GM23338 (cell line): ENCODE results near the gene SLC13A5. TPM values are rescaled to one million over a fixed set of nuclear protein-coding genes. Genes with fewer than 3 reads are reported as not detected.

Experiments
- ATAC-seq: fragments of 200-7000 bp; cut with Tn5 transposase; 3 replicates; pipeline ENCODE4 v1.9.1; 2020
- DNase-seq: peaks from one replicate; pipeline ENCODE4 v3.0.0-alpha.2; 2015; ENCODE audit warnings: low spot score
- H2AFZ ChIP-seq: fragments of 200-600 bp; sonication (generic); 2 replicates; pipeline ENCODE4 v1.8.0; 2016; ENCODE audit warnings: antibody characterized with exemption, mild to moderate bottlenecking, moderate library complexity
- H3F3A ChIP-seq: fragments of 200-600 bp; sonication (generic); replicated peaks from 2 replicates; pipeline ENCODE4 v1.8.0; 2017; ENCODE audit warnings: antibody characterized with exemption, mixed run types, low read depth
- H3K27ac ChIP-seq: fragments of 200-600 bp; sonication (generic); 2 replicates; pipeline ENCODE4 v1.6.1; 2016; ENCODE audit warnings: low read depth
- H3K27me3 ChIP-seq: fragments of 200-600 bp; sonication (generic); 2 replicates; pipeline ENCODE4 v1.8.0; 2016; ENCODE audit warnings: mild to moderate bottlenecking, mixed run types, moderate library complexity; ENCODE audit not compliant: insufficient read depth
- H3K36me3 ChIP-seq: fragments of 200-600 bp; sonication (generic); 2 replicates; pipeline ENCODE4 v1.8.0; 2016; ENCODE audit warnings: mild to moderate bottlenecking; ENCODE audit not compliant: insufficient read depth
- H3K4me1 ChIP-seq: fragments of 200-600 bp; sonication (generic); 2 replicates; pipeline ENCODE4 v1.8.0; 2016; ENCODE audit warnings: mild to moderate bottlenecking, moderate library complexity; ENCODE audit not compliant: insufficient read depth
- H3K4me2 ChIP-seq: fragments of 200-600 bp; sonication (generic); 2 replicates; pipeline ENCODE4 v1.7.1; 2017; ENCODE audit warnings: mixed run types
- H3K4me3 ChIP-seq: fragments of 200-600 bp; sonication (generic); 2 replicates; pipeline ENCODE4 v1.6.1; 2016; ENCODE audit warnings: mixed run types
- H3K79me2 ChIP-seq: fragments of 200-600 bp; sonication (generic); replicated peaks from 2 replicates; pipeline ENCODE4 v1.8.0; 2017; ENCODE audit warnings: mild to moderate bottlenecking; ENCODE audit not compliant: insufficient read depth
- H3K9me2 ChIP-seq: fragments of 200-600 bp; sonication (generic); 2 replicates; pipeline ENCODE4 v1.8.0; 2017; ENCODE audit not compliant: insufficient read depth
- H4K20me1 ChIP-seq: fragments of 200-600 bp; sonication (generic); replicated peaks from 2 replicates; pipeline ENCODE4 v1.8.0; 2017; ENCODE audit warnings: mild to moderate bottlenecking; ENCODE audit not compliant: insufficient read depth
- H3K27ac Mint-ChIP-seq: 2 replicates; pipeline ENCODE4 v1.8.0; 2020; ENCODE audit warnings: inconsistent platforms, mild to moderate bottlenecking, moderate library complexity, mixed read lengths
- H3K27me3 Mint-ChIP-seq: 3 replicates; pipeline ENCODE4 v1.8.0; 2022; ENCODE audit warnings: low read depth, mild to moderate bottlenecking, moderate library complexity, mixed read lengths, inconsistent platforms; ENCODE audit not compliant: insufficient read depth, poor library complexity
- H3K36me3 Mint-ChIP-seq: 3 replicates; pipeline ENCODE4 v1.8.0; 2021; ENCODE audit warnings: low read depth, mild to moderate bottlenecking, inconsistent platforms, moderate library complexity, mixed read lengths
- H3K4me1 Mint-ChIP-seq: 3 replicates; pipeline ENCODE4 v1.8.0; 2020; ENCODE audit warnings: mild to moderate bottlenecking, inconsistent platforms, mixed read lengths
- H3K4me3 Mint-ChIP-seq: 3 replicates; pipeline ENCODE4 v1.8.0; 2021; ENCODE audit warnings: moderate library complexity, mild to moderate bottlenecking, inconsistent platforms, mixed read lengths
- H3K9me3 Mint-ChIP-seq: 3 replicates; pipeline ENCODE4 v1.8.0; 2020; ENCODE audit warnings: moderate library complexity, mild to moderate bottlenecking, inconsistent platforms, mixed read lengths
- CREB1 ChIP-seq: fragments of 250-450 bp; sonication (Bioruptor Pico); IDR thresholded peaks from 2 replicates; pipeline ENCODE4 v1.5.0; 2020; ENCODE audit warnings: low read depth, mild to moderate bottlenecking, moderate library complexity
- EZH2 ChIP-seq: fragments of 200-600 bp; sonication (generic); IDR thresholded peaks from one replicate; pipeline ENCODE4 v1.8.0; 2017; ENCODE audit warnings: antibody characterized with exemption, mild to moderate bottlenecking, low read depth; ENCODE audit not compliant: unreplicated experiment
- EZH2phosphoT487 ChIP-seq: fragments of 200-600 bp; sonication (generic); IDR thresholded peaks from one replicate; pipeline ENCODE4 v1.8.1; 2018; ENCODE audit warnings: antibody characterized with exemption; ENCODE audit not compliant: unreplicated experiment
- JUNB ChIP-seq: IDR thresholded peaks from one replicate; pipeline ENCODE4 v1.6.1; 2016; ENCODE audit warnings: antibody characterized with exemption; ENCODE audit not compliant: unreplicated experiment
- POLR2AphosphoS5 ChIP-seq: IDR thresholded peaks from 2 replicates; pipeline ENCODE4 v1.6.1; 2016; ENCODE audit warnings: antibody characterized with exemption, low read depth
- STAT1 ChIP-seq: IDR thresholded peaks from one replicate; pipeline ENCODE4 v1.6.1; 2016; ENCODE audit warnings: antibody characterized with exemption; ENCODE audit not compliant: unreplicated experiment
- ZNF114 ChIP-seq: fragments of 250-450 bp; sonication (Bioruptor Pico); IDR thresholded peaks from 2 replicates; pipeline ENCODE4 v1.5.0; 2020; ENCODE audit warnings: mild to moderate bottlenecking, moderate library complexity
- ZNF331 ChIP-seq: fragments of 250-450 bp; sonication (Bioruptor Pico); IDR thresholded peaks from 2 replicates; pipeline ENCODE4 v1.5.0; 2020; ENCODE audit warnings: low read depth, mild to moderate bottlenecking, moderate library complexity
- polyA plus RNA-seq: library from polyadenylated mRNA; unstranded; fragments of >200 nt; fragmentation: Nextera tagmentation; extraction: Ambion mirVana; gene quantifications from 2 replicates; pipeline ENCODE4 v1.2.1, GENCODE V29; 2016
- total RNA-seq: library from RNA; depleted of rRNA; stranded (reverse); fragments of >200 nt; shearing (Covaris generic); gene quantifications from 2 replicates; pipeline ENCODE4 v1.2.3, GENCODE V29; 2014
- TF ChIP-seq, protein P1 (sequence below): IDR thresholded peaks from 2 replicates; pipeline ENCODE4 v1.6.1; 2016; ENCODE audit warnings: antibody characterized with exemption
- TF ChIP-seq, protein P2 (sequence below): fragments of 250-450 bp; sonication (Bioruptor Pico); IDR thresholded peaks from 2 replicates; pipeline ENCODE4 v1.5.0; 2020; ENCODE audit warnings: mild to moderate bottlenecking, moderate library complexity
- TF ChIP-seq, protein P3 (sequence below), 2 experiments: fragments of 200-600 bp in 1 of 2; sonication (generic) in 1 of 2; conservative IDR thresholded peaks; 2 replicates each; pipeline versions ENCODE4 v1.5.1 to v1.6.1; 2016 to 2017; ENCODE audit warnings: antibody characterized with exemption in 2 of 2, low read depth in 2 of 2, mild to moderate bottlenecking in 2 of 2, moderate library complexity in 1 of 2
- TF ChIP-seq, protein P4 (sequence below): IDR thresholded peaks from one replicate; pipeline ENCODE4 v1.6.1; 2018; ENCODE audit warnings: antibody characterized with exemption; ENCODE audit not compliant: unreplicated experiment

SLC13A5 gene
- total and polyA plus RNA-seq, 2 experiments from 2014 or later = 1.2 to 2.3 TPM

DNA sequence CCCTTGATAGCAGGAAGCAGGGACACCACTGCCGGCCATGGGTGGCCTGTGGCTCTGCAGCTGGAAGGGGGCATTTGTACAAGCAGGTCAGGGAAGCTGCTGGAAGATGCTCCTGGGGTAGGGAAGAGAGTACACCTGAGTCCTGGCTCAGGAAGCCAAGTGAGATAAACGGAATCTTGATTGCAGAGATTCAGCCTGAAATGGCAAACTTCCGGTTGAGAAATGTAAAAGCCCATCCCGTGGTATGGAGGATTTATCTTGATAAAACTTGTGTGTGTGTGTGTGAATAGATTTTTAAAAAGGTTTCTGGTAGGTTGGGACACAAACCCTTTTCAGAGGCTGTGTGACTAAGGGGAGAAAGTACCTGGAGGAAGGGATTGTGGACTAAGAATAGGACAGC, 32.0 kb downstream of the SLC13A5 start (continued):
- TF ChIP-seq, protein P1, sequence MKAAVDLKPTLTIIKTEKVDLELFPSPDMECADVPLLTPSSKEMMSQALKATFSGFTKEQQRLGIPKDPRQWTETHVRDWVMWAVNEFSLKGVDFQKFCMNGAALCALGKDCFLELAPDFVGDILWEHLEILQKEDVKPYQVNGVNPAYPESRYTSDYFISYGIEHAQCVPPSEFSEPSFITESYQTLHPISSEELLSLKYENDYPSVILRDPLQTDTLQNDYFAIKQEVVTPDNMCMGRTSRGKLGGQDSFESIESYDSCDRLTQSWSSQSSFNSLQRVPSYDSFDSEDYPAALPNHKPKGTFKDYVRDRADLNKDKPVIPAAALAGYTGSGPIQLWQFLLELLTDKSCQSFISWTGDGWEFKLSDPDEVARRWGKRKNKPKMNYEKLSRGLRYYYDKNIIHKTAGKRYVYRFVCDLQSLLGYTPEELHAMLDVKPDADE = no peak
- no peak for TF ChIP-seq POLR2AphosphoS5
- no peak for TF ChIP-seq ZNF331 (CRISPR knock-in tag)

DNA sequence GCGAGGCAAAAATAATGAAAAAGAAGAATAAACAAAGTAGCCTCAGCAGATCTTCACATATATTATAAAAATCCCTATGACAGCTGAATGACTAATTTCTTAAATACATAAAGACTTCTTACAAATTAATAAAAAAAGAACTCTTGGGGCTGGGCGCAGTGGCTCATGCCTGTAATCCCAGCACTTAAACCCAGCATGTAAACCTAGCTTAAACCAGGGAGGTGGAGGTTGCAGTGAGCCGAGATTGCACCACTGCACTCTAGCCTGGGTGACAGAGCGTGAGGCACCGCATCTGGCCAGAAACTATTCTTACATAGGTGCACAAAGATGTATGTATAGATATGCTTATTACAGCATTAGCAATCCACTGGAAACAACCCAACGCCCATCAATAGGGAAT, 33.9 kb downstream of the SLC13A5 start:
- no peaks in the 10 kb centered on the region for H3K27me3 Mint-ChIP-seq
- ATAC-seq (no peak), DNase-seq (no peak)
- no peaks in the 10 kb centered on the region for H3K36me3 Mint-ChIP-seq
- Histone ChIP-seq H3K9me2 (no peaks in the 10 kb centered on the region), H3K36me3 (no peaks in the 10 kb centered on the region), H3K4me2 (no peak overlapping the region), H3K27me3 (no peaks in the 10 kb centered on the region), H3K4me1 (no peaks in the 10 kb centered on the region; the same call in 1 of the 2 replicates), H3K4me3 (no peak overlapping the region), H3K79me2 (no peaks in the 10 kb centered on the region), H4K20me1 (no peaks in the 10 kb centered on the region), H3K27ac (no peak overlapping the region), H2AFZ (no peak overlapping the region), H3F3A (no peaks in the 10 kb centered on the region)
- H3K27ac Mint-ChIP-seq = no peak overlapping the region
- no peak overlapping the region for H3K4me3 Mint-ChIP-seq
- no peaks in the 10 kb centered on the region; the same call in 2 of the 3 replicates for H3K9me3 Mint-ChIP-seq
- H3K4me1 Mint-ChIP-seq = peaks cover 2% of the 10 kb centered on the region; the same call in 1 of the 3 replicates
- TF ChIP-seq, protein P2, sequence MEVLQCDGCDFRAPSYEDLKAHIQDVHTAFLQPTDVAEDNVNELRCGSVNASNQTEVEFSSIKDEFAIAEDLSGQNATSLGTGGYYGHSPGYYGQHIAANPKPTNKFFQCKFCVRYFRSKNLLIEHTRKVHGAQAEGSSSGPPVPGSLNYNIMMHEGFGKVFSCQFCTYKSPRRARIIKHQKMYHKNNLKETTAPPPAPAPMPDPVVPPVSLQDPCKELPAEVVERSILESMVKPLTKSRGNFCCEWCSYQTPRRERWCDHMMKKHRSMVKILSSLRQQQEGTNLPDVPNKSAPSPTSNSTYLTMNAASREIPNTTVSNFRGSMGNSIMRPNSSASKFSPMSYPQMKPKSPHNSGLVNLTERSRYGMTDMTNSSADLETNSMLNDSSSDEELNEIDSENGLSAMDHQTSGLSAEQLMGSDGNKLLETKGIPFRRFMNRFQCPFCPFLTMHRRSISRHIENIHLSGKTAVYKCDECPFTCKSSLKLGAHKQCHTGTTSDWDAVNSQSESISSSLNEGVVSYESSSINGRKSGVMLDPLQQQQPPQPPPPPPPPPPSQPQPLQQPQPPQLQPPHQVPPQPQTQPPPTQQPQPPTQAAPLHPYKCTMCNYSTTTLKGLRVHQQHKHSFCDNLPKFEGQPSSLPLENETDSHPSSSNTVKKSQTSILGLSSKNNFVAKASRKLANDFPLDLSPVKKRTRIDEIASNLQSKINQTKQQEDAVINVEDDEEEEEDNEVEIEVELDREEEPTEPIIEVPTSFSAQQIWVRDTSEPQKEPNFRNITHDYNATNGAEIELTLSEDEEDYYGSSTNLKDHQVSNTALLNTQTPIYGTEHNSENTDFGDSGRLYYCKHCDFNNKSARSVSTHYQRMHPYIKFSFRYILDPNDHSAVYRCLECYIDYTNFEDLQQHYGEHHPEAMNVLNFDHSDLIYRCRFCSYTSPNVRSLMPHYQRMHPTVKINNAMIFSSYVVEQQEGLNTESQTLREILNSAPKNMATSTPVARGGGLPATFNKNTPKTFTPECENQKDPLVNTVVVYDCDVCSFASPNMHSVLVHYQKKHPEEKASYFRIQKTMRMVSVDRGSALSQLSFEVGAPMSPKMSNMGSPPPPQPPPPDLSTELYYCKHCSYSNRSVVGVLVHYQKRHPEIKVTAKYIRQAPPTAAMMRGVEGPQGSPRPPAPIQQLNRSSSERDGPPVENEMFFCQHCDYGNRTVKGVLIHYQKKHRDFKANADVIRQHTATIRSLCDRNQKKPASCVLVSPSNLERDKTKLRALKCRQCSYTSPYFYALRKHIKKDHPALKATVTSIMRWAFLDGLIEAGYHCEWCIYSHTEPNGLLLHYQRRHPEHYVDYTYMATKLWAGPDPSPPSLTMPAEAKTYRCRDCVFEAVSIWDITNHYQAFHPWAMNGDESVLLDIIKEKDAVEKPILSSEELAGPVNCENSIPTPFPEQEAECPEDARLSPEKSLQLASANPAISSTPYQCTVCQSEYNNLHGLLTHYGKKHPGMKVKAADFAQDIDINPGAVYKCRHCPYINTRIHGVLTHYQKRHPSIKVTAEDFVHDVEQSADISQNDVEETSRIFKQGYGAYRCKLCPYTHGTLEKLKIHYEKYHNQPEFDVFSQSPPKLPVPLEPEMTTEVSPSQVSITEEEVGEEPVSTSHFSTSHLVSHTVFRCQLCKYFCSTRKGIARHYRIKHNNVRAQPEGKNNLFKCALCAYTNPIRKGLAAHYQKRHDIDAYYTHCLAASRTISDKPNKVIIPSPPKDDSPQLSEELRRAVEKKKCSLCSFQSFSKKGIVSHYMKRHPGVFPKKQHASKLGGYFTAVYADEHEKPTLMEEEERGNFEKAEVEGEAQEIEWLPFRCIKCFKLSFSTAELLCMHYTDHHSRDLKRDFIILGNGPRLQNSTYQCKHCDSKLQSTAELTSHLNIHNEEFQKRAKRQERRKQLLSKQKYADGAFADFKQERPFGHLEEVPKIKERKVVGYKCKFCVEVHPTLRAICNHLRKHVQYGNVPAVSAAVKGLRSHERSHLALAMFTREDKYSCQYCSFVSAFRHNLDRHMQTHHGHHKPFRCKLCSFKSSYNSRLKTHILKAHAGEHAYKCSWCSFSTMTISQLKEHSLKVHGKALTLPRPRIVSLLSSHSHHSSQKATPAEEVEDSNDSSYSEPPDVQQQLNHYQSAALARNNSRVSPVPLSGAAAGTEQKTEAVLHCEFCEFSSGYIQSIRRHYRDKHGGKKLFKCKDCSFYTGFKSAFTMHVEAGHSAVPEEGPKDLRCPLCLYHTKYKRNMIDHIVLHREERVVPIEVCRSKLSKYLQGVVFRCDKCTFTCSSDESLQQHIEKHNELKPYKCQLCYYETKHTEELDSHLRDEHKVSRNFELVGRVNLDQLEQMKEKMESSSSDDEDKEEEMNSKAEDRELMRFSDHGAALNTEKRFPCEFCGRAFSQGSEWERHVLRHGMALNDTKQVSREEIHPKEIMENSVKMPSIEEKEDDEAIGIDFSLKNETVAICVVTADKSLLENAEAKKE (CRISPR knock-in tag) = no peak
- TF ChIP-seq JUNB (no peak), EZH2phosphoT487 (no peak), CREB1 (CRISPR knock-in tag) (no peak), ZNF331 (CRISPR knock-in tag) (no peak), ZNF114 (CRISPR knock-in tag) (no peak), EZH2 (no peak), STAT1 (no peak)
- TF ChIP-seq, protein P3, sequence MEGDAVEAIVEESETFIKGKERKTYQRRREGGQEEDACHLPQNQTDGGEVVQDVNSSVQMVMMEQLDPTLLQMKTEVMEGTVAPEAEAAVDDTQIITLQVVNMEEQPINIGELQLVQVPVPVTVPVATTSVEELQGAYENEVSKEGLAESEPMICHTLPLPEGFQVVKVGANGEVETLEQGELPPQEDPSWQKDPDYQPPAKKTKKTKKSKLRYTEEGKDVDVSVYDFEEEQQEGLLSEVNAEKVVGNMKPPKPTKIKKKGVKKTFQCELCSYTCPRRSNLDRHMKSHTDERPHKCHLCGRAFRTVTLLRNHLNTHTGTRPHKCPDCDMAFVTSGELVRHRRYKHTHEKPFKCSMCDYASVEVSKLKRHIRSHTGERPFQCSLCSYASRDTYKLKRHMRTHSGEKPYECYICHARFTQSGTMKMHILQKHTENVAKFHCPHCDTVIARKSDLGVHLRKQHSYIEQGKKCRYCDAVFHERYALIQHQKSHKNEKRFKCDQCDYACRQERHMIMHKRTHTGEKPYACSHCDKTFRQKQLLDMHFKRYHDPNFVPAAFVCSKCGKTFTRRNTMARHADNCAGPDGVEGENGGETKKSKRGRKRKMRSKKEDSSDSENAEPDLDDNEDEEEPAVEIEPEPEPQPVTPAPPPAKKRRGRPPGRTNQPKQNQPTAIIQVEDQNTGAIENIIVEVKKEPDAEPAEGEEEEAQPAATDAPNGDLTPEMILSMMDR (conservative IDR thresholded peaks at IDR 0.05; ENCODE audit: low read depth in 2 of 2) = no peak
- TF ChIP-seq, protein P1 = no peak
- TF ChIP-seq, protein P4, sequence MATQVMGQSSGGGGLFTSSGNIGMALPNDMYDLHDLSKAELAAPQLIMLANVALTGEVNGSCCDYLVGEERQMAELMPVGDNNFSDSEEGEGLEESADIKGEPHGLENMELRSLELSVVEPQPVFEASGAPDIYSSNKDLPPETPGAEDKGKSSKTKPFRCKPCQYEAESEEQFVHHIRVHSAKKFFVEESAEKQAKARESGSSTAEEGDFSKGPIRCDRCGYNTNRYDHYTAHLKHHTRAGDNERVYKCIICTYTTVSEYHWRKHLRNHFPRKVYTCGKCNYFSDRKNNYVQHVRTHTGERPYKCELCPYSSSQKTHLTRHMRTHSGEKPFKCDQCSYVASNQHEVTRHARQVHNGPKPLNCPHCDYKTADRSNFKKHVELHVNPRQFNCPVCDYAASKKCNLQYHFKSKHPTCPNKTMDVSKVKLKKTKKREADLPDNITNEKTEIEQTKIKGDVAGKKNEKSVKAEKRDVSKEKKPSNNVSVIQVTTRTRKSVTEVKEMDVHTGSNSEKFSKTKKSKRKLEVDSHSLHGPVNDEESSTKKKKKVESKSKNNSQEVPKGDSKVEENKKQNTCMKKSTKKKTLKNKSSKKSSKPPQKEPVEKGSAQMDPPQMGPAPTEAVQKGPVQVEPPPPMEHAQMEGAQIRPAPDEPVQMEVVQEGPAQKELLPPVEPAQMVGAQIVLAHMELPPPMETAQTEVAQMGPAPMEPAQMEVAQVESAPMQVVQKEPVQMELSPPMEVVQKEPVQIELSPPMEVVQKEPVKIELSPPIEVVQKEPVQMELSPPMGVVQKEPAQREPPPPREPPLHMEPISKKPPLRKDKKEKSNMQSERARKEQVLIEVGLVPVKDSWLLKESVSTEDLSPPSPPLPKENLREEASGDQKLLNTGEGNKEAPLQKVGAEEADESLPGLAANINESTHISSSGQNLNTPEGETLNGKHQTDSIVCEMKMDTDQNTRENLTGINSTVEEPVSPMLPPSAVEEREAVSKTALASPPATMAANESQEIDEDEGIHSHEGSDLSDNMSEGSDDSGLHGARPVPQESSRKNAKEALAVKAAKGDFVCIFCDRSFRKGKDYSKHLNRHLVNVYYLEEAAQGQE = no peak
